ENCODE measurements around the gene SNX33.
A peak's percentile ranks its signal among the peaks of the same experiment; 100 is the strongest.
"Not testable (repeated sequence)": the region's sequence is repeated elsewhere in the genome, so short reads cannot be mapped to it uniquely, and the experiment has no call there.

The SNX33 gene

DNA sequence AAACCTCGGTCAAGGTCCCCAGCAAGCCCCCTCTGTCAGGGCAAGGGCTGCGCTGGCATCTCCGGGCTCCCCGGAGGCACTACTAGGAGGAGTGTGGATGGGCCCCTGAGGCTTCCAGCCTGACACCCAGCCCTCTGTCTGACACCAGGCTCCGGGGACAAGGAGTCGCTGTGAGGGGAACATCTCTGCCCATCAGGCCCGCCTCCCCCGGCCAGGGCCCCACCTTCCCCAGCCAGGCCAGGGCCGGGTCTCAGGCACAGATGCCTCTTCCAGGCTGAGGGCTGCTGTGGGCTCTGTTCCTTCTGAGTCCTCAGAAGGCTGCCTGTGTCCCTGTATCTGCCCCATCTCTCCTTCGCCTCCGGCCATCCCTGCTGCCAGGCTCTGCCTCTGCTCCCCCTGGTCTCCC lies 49.1 kb downstream of the SNX33 start:
- no peak overlapping the region for H3K4me3 ChIP-seq (ENCODE audit: low read depth, low read length)
- peak; percentile 38 for DNase-seq (ENCODE audit: low read depth)
- TF ChIP-seq, protein P1, sequence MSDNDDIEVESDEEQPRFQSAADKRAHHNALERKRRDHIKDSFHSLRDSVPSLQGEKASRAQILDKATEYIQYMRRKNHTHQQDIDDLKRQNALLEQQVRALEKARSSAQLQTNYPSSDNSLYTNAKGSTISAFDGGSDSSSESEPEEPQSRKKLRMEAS (IDR thresholded peaks at IDR 0.05; ENCODE audit: low read depth, low read length) = no peak
- TF ChIP-seq POLR2A (IDR thresholded peaks at IDR 0.05; ENCODE audit: extremely low read depth, insufficient read length) (no peak), MYC (IDR thresholded peaks at IDR 0.05; ENCODE audit: low read depth, low read length) (no peak)
- TF ChIP-seq, protein P2, sequence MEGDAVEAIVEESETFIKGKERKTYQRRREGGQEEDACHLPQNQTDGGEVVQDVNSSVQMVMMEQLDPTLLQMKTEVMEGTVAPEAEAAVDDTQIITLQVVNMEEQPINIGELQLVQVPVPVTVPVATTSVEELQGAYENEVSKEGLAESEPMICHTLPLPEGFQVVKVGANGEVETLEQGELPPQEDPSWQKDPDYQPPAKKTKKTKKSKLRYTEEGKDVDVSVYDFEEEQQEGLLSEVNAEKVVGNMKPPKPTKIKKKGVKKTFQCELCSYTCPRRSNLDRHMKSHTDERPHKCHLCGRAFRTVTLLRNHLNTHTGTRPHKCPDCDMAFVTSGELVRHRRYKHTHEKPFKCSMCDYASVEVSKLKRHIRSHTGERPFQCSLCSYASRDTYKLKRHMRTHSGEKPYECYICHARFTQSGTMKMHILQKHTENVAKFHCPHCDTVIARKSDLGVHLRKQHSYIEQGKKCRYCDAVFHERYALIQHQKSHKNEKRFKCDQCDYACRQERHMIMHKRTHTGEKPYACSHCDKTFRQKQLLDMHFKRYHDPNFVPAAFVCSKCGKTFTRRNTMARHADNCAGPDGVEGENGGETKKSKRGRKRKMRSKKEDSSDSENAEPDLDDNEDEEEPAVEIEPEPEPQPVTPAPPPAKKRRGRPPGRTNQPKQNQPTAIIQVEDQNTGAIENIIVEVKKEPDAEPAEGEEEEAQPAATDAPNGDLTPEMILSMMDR (IDR thresholded peaks at IDR 0.05; ENCODE audit: low read depth, low read length) = no peak

DNA sequence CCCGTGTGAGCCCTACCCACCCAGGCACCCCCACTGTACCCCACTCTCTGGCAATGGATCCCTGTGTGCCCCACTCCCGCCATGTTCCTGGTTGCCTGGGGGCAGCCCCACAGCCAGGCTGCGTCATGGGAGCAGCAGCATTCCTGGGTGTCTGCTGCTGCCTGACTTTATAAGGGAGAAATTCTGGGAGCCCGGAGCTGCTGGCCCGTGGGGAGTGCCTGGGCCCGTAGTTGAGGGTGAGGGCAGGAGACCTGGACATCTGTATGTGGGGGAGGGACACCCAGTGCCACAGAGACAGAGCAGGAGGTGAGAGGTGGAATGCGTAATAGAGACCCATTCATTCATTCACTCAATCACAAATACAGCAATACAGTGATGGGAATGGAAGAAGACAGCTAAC lies 49.8 kb downstream of the SNX33 start:
- TF ChIP-seq MYC (IDR thresholded peaks at IDR 0.05; ENCODE audit: low read depth, low read length) = no peak
- TF ChIP-seq, protein P2 (IDR thresholded peaks at IDR 0.05; ENCODE audit: low read depth, low read length) = no peak
- TF ChIP-seq, protein P1 (IDR thresholded peaks at IDR 0.05; ENCODE audit: low read depth, low read length) = no peak
- TF ChIP-seq POLR2A (IDR thresholded peaks at IDR 0.05; ENCODE audit: extremely low read depth, insufficient read length) = no peak
- no peak for DNase-seq (ENCODE audit: low read depth)

DNA sequence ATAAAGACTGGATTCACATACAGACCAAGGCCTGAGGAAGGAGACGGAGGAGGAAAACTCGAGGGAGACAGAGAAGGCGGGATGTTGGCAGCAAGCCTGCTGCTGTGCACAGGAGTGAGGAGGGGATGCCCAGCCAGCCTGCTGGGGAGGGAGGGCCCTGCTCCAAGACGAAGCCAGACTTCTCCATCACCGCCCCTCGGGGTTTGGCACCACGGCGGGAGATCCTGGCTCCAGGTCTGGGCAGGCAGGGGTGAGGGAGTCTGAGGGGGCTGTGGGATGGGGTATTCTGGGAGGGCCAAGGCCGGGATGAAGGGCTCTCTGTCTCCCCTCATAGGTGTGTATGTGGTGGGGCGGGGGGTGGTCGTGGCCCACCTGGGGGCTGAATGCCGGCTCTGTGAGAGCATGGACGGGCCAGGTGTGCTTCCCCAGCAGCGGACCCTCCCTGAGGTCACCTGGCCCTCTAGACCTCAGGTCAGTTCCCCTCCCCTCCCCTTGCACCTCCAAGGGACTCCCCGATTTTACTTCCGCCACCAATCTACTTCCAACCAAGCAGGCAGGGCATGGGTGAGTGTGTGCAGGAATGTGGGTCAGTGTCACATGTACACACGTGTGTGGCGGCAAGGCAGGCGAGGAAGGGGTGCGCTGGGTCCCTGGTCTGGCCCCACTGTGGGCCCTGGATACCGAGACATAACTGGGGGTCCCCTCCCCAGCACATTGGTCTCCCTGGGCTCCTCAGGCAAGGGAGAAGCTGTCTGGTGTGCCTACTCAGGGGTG lies 50.4 kb downstream of the SNX33 start:
- DNase-seq (ENCODE audit: low read depth); H3K4me3 ChIP-seq (ENCODE audit: low read depth, low read length): not testable (repeated sequence)

More for the DNA sequence above, 49.8 kb downstream of the SNX33 start:
- H3K4me3 ChIP-seq (ENCODE audit: low read depth, low read length) = no peak overlapping the region

DNA sequence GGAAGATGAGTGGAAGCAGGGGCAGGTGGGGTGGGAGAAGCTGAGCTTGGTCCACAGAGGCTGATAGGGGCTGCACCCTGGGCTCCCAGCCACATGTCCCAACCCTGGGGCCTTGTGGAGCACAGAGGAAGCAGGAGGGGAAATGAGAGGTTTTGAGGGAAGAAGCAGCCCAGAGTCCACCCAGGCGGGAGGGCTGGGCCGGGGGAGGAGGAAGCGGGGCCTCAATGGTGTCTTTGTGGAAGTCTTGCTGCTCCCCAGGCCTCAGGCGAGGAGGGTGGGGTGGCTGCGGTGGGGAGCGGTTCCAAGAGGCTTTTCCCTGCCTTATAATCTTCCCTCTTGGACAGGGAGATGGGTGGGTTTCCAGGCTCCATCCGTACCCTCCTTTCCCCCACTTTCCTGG lies 51.8 kb downstream of the SNX33 start:
- peak overlapping the region; percentile 25 for H3K4me3 ChIP-seq (ENCODE audit: low read depth, low read length)
- DNase-seq (ENCODE audit: low read depth) = peak; percentile 89

DNA sequence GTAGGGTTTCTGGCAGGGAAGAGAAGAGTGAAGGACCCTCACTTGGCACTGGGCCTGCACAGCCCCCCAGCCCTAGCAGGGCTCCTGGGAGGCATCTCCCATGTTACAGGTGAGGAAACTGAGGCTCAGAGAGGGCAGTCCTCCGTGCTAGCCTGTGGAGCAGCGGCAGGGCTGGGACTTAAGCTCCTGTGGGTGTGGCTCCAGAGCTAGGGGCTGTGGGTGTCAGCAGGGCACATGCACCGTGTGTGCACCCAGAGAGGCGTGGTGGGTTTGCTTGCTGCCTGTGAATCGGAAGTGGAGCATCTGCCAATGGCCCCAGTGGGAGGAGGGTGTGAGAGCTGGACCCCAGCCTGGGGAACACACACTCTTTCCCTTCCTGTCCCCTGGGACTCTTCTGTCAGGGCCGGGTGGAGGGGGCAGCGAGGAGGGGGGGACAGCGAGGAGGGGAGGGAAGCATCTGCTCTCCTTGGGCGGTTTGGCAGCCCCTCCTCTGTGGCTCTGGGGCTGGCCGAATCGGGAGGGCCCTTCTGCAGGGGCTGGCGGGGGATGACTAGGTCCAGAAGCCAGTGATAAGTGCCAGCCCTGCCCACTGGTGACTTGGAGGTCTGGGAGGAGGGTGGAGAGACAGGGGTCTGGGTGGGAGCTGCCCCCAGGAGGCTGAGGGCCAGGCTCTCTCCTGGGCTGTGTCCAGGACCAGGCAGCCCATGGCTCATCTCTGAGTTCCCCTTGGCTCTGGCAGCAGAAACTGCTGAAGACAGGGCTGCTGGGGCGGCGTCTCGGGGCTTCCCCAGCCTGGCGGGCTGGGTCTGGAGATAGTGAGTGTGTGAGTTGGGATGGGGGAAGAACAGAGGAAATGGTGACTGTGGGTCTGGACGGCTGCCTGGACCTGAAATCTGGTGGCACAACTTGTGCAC lies 52.5 kb downstream of the SNX33 start:
- peak; percentile 98 for DNase-seq (ENCODE audit: low read depth)
- peak; percentile 46 for TF ChIP-seq MYC (IDR thresholded peaks at IDR 0.05; ENCODE audit: low read depth, low read length)
- TF ChIP-seq, protein P1 (IDR thresholded peaks at IDR 0.05; ENCODE audit: low read depth, low read length) = 0 out of 2 replicates have a peak, but pooled peaks have one; percentile 8
- peak overlapping the region; percentile 25 for H3K4me3 ChIP-seq (ENCODE audit: low read depth, low read length)

DNA sequence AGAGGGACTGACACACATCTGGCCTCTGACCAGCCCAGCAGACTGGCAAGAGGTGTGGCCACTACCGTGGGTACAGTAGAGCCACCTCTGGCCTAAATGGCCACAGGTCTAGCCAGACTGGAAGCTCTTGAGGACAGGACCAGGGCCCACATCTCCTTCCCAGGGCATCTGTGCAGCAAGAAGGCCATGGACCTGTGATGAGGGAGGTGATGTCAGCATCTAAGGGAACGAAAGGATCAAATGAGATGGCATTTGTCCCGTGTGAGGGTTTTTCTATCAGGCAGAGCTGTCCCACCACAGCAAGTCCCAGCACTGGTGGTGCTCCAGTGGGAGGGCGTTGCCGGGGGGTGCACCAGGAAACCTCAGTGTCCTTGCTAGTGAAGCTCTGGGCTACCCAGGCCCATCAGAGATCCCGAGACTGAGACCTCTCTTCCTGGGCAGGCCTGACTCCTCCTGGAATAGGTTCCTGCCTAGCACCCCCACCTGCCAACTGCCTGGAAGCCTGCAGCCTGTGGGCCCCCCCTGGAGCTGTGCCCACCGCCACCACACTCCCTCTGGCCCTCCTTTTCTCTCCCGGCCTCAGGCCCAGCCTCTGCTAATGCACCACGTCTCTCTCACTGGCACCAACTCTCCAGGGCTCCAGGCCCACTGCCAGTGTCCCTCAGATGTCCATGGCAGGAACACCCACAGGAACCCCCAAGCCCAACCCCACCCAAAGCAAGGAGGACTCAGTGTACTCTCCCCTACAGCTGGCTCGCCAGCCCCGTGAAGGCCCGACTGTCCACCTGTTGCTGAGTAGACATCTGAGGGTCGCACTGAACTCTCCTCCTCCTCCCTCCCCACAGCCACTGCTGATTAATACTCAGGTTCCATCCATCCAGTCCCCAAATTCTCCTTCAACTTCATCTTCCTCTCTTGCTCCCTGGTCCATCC lies 53.6 kb downstream of the SNX33 start:
- not testable (repeated sequence) for H3K4me3 ChIP-seq (ENCODE audit: low read depth, low read length); DNase-seq (ENCODE audit: low read depth)

DNA sequence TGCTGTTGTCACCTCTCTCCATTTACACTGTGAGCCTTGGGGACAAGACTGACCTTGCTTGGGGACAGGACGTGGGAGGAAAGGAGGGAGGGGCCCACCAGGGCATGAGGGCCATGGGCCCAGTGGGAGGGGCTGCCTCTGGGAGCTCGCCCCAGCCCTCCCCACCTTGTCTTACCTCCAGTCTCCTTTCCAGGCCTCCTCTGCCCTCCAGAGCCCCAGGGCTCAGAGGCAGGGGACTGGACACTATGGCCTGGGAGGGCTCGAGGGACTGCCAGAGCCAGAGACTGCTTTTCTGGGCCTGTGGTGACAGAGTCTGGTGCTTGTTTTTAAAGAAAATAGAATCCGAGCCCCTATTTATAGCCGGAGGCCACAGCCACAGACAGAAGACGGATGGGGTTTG lies 54.7 kb downstream of the SNX33 start:
- peak; percentile 72 for DNase-seq (ENCODE audit: low read depth)
- TF ChIP-seq POLR2A (IDR thresholded peaks at IDR 0.05; ENCODE audit: extremely low read depth, insufficient read length) (no peak), MYC (IDR thresholded peaks at IDR 0.05; ENCODE audit: low read depth, low read length) (no peak)
- TF ChIP-seq, protein P1 (IDR thresholded peaks at IDR 0.05; ENCODE audit: low read depth, low read length) = 0 out of 2 replicates have a peak, but pooled peaks have one; percentile 26
- TF ChIP-seq, protein P2 (IDR thresholded peaks at IDR 0.05; ENCODE audit: low read depth, low read length) = no peak
- H3K4me3 ChIP-seq (ENCODE audit: low read depth, low read length) = no peak overlapping the region

DNA sequence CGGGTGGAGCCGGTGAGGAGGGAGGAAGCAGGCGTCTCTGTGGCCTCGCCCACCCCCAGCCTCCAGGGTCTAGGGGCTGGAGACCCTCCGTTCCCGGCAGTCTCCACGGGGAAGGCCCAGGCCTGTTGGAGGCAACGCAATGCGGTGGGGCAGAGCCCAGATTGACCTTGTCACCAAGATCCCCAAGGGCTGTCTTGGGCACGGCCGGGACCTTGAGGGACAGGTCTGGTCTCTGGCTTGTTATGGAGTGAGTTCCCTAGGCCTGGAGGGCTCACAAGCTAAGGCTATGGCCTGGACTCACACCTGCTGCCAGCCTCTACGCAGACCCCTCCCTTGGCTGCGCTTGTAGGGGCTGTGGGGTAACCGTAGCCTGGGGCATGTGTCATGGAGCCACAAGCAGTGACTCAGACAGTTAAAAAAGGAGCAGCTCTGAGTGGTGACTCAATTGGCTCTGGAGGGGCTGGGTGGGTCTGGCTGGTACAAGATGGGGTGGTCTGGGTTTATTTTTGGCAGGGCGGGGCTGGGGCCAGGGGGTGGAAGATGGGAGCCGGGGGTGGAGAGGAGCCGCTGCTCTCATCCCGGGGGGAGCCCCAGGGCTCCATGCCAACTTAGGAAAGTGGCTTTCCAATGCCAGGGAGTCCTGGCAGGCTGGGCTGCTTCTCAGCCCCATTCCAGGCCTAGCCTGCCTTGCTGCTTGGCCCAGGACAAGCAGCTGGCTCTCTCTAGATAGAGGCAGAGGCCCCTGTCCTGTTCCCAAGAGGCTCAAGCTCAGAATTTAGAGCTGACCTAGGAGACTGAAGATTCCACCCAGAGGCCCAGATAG lies 55.9 kb downstream of the SNX33 start:
- DNase-seq (ENCODE audit: low read depth) = peak; percentile 52

More for the DNA sequence above, 55.9 kb downstream of the SNX33 start:
- H3K4me3 ChIP-seq (ENCODE audit: low read depth, low read length) = not testable (repeated sequence)

Measured in NB4 (cell line).